IMR-90 (cell line): Measurements from ENCODE around the gene SLC35D1. TPM values are rescaled to one million over a fixed set of nuclear protein-coding genes. Genes with fewer than 3 reads are reported as not detected.

Experiments used
- ATAC-seq: fragments of 200-7000 bp; cut with Tn5 transposase; 2 replicates; pipeline ENCODE4 v1.9.1; 2020; ENCODE audit warnings: low read depth, mild to moderate bottlenecking, moderate library complexity
- BruUV-seq: library from RNA; stranded (reverse); fragments of 400-500 nt; replicated peaks from 2 replicates; lab custom pipeline; 2021; lab: Mats Ljungman, UMichigan
- CTCF ChIA-PET: fragments of 300-600 bp; formaldehyde crosslinking; extraction: SDS; loops from one replicate; lab custom pipeline; 2021; ENCODE audit warnings: antibody characterized with exemption; lab: Yijun Ruan, JAX
- POLR2A ChIA-PET: fragments of 300-600 bp; sonication (Branson Sonifier 250); formaldehyde crosslinking; loops from one replicate; lab custom pipeline; 2022; ENCODE audit warnings: antibody characterized with exemption; ENCODE audit not compliant: unreplicated experiment; lab: Charles Lee
- DNase-seq: peaks from one replicate; pipeline ENCODE4 v3.0.0; 2013
- H2AFZ ChIP-seq: replicated peaks from 2 replicates; pipeline ENCODE3; 2013; ENCODE audit warnings: low read length, mild to moderate bottlenecking; ENCODE audit not compliant: poor library complexity
- H2AK5ac ChIP-seq: 2 replicates; pipeline ENCODE4 v1.6.1; 2013; ENCODE audit warnings: low read depth, low read length, inconsistent platforms
- H2AK9ac ChIP-seq: replicated peaks from 2 replicates; pipeline ENCODE3; 2013; ENCODE audit warnings: mild to moderate bottlenecking, low read depth, low read length, moderate library complexity; ENCODE audit not compliant: poor library complexity
- H2BK120ac ChIP-seq: 2 replicates; pipeline ENCODE4 v1.6.1; 2013; ENCODE audit warnings: low read depth, low read length, inconsistent platforms
- H2BK15ac ChIP-seq: 3 replicates; pipeline ENCODE4 v1.6.1; 2013; ENCODE audit warnings: low read depth, low read length, inconsistent platforms
- H2BK20ac ChIP-seq: 2 replicates; pipeline ENCODE4 v1.6.1; 2013; ENCODE audit warnings: low read depth, mild to moderate bottlenecking, inconsistent platforms, low read length, moderate library complexity
- H2BK5ac ChIP-seq: 2 replicates; pipeline ENCODE4 v1.6.1; 2013; ENCODE audit warnings: mild to moderate bottlenecking, low read depth, low read length, inconsistent platforms; ENCODE audit not compliant: poor library complexity, severe bottlenecking
- H3K14ac ChIP-seq: replicated peaks from 2 replicates; pipeline ENCODE4 v1.6.1; 2013; ENCODE audit warnings: low read depth, low read length, inconsistent platforms
- H3K18ac ChIP-seq: 2 replicates; pipeline ENCODE4 v1.6.1; 2013; ENCODE audit warnings: low read depth, low read length, control low read depth
- H3K23ac ChIP-seq: 2 replicates; pipeline ENCODE4 v1.6.1; 2013; ENCODE audit warnings: low read depth, low read length, inconsistent platforms
- H3K27ac ChIP-seq: 2 replicates; pipeline ENCODE4 v1.5.1; 2013; ENCODE audit warnings: mild to moderate bottlenecking, control low read depth, low read length; ENCODE audit not compliant: insufficient read depth
- H3K27me3 ChIP-seq: 2 replicates; pipeline ENCODE4 v1.6.1; 2013; ENCODE audit warnings: low read length; ENCODE audit not compliant: control insufficient read depth, insufficient read depth
- H3K36me3 ChIP-seq: 2 replicates; pipeline ENCODE4 v1.6.1; 2013; ENCODE audit warnings: low read length, mixed read lengths; ENCODE audit not compliant: control insufficient read depth, insufficient read depth
- H3K4ac ChIP-seq: 2 replicates; pipeline ENCODE4 v1.6.1; 2013; ENCODE audit warnings: low read depth, low read length, inconsistent platforms
- H3K4me1 ChIP-seq: 2 replicates; pipeline ENCODE4 v1.6.1; 2013; ENCODE audit warnings: low read length, mixed read lengths; ENCODE audit not compliant: control insufficient read depth, insufficient read depth
- H3K4me2 ChIP-seq: 2 replicates; pipeline ENCODE4 v1.6.1; 2013; ENCODE audit warnings: low read depth, mild to moderate bottlenecking, control low read depth, low read length, moderate library complexity
- H3K4me3 ChIP-seq: 2 replicates; pipeline ENCODE4 v1.5.1; 2013; ENCODE audit warnings: low read depth, mild to moderate bottlenecking, control low read depth, low read length, moderate library complexity; ENCODE audit not compliant: insufficient read depth
- H3K56ac ChIP-seq: 2 replicates; pipeline ENCODE4 v1.6.1; 2013; ENCODE audit warnings: low read length, inconsistent platforms; ENCODE audit not compliant: insufficient read depth; ENCODE audit errors: extremely low read depth
- H3K79me1 ChIP-seq, 2 experiments: 2 replicates each; pipeline ENCODE4 v1.6.1; 2013; ENCODE audit warnings: low read length in 2 of 2, inconsistent platforms in 1 of 2, low read depth in 1 of 2
- H3K9ac ChIP-seq: 2 replicates; pipeline ENCODE4 v1.6.1; 2013; ENCODE audit warnings: low read depth, low read length, control low read depth
- H3K9me1 ChIP-seq: 2 replicates; pipeline ENCODE4 v1.6.1; 2013; ENCODE audit warnings: low read length, inconsistent platforms; ENCODE audit not compliant: insufficient read depth
- H3K9me3 ChIP-seq: 2 replicates; pipeline ENCODE4 v1.6.1; 2013; ENCODE audit warnings: low read length; ENCODE audit not compliant: control insufficient read depth, insufficient read depth
- H4K20me1 ChIP-seq: 2 replicates; pipeline ENCODE4 v1.6.1; 2013; ENCODE audit warnings: low read length, inconsistent platforms; ENCODE audit not compliant: insufficient read depth
- H4K5ac ChIP-seq: 2 replicates; pipeline ENCODE4 v1.6.1; 2013; ENCODE audit warnings: mild to moderate bottlenecking, low read depth, low read length, control low read depth
- H4K8ac ChIP-seq, 2 experiments: 2 replicates each; pipeline ENCODE4 v1.6.1; 2013; ENCODE audit warnings: low read depth in 2 of 2, low read length in 2 of 2, control low read depth in 1 of 2, inconsistent platforms in 1 of 2
- H4K91ac ChIP-seq: 2 replicates; pipeline ENCODE4 v1.6.1; 2013; ENCODE audit warnings: low read depth, low read length, inconsistent platforms; ENCODE audit not compliant: insufficient read depth
- CHD1 ChIP-seq: IDR thresholded peaks from 2 replicates; pipeline ENCODE4 v1.6.1; 2012; ENCODE audit warnings: low read depth, low read length, improper control_type of control experiment
- FOS ChIP-seq: fragments of 150-350 bp; IDR thresholded peaks from 2 replicates; pipeline ENCODE4 v1.6.1; 2016; ENCODE audit warnings: low read depth, low read length
- MAZ ChIP-seq: IDR thresholded peaks from 2 replicates; pipeline ENCODE4 v1.6.1; 2012; ENCODE audit warnings: low read depth, mild to moderate bottlenecking, low read length, improper control_type of control experiment, moderate library complexity, borderline replicate concordance
- MXI1 ChIP-seq: IDR thresholded peaks from 2 replicates; pipeline ENCODE4 v1.6.1; 2012; ENCODE audit warnings: low read depth, mild to moderate bottlenecking, low read length, moderate library complexity, borderline replicate concordance
- NFE2L2 ChIP-seq: fragments of 150-350 bp; IDR thresholded peaks from 2 replicates; pipeline ENCODE4 v1.6.1; 2016; ENCODE audit warnings: low read depth, mild to moderate bottlenecking, low read length
- POLR2A ChIP-seq: IDR thresholded peaks from 2 replicates; pipeline ENCODE4 v1.6.1; 2012; ENCODE audit warnings: mild to moderate bottlenecking, low read depth, low read length
- RAD21 ChIP-seq: IDR thresholded peaks from 2 replicates; pipeline ENCODE4 v1.6.1; 2012; ENCODE audit warnings: low read length, improper control_type of control experiment
- WGBS, 2 experiments: methylation state at CpG; one replicate each; pipeline versions ENCODE4 v1.1.5 to v1.1.7; 2013; ENCODE audit warnings: missing lambda C conversion rate in 2 of 2; ENCODE audit not compliant: insufficient read length in 1 of 2; ENCODE audit errors: extremely low coverage in 2 of 2; 5-methylcytosine and 5-hydroxymethylcytosine counted together
- dilution Hi-C: fragments of 300-500 bp; cut with HindIII; formaldehyde crosslinking; loops from one replicate; pipeline ENCODE4 v1.14.3; 2018; ENCODE audit warnings: low sequenced_read_pairs; ENCODE audit not compliant: unreplicated experiment
- in situ Hi-C: fragments of 300-500 bp; cut with MboI; formaldehyde crosslinking; loops from 3 replicates; pipeline ENCODE4 v1.14.3; 2019; ENCODE audit warnings: low sequenced_read_pairs, inconsistent platforms, mixed read lengths
- intact Hi-C: fragments of 100-400 bp; cut with micrococcal nuclease; formaldehyde crosslinking; loops from 2 replicates; pipeline ENCODE4 v1.10.0; 2022
- polyA plus RNA-seq, 3 experiments: library from polyadenylated mRNA; depleted of rRNA; stranded (reverse); fragments of >200 nt; gene quantifications; 2 replicates each; pipeline ENCODE4 v1.2.3, GENCODE V29; 2012; ENCODE audit warnings: low replicate concordance in 1 of 3
- total RNA-seq: library from RNA; depleted of rRNA; stranded (reverse); fragments of >200 nt; gene quantifications from 2 replicates; pipeline ENCODE4 v1.2.3, GENCODE V29; 2012
- TF ChIP-seq, protein P1 (sequence below): fragments of 150-350 bp; IDR thresholded peaks from 2 replicates; pipeline ENCODE4 v1.6.1; 2016; ENCODE audit warnings: low read depth, mild to moderate bottlenecking, low read length, moderate library complexity, borderline replicate concordance

SLC35D1 gene
- total and polyA plus RNA-seq, 2 of the 4 experiments (the other 2 are of a cell fraction): 7.2 to 16.3 TPM

DNA sequence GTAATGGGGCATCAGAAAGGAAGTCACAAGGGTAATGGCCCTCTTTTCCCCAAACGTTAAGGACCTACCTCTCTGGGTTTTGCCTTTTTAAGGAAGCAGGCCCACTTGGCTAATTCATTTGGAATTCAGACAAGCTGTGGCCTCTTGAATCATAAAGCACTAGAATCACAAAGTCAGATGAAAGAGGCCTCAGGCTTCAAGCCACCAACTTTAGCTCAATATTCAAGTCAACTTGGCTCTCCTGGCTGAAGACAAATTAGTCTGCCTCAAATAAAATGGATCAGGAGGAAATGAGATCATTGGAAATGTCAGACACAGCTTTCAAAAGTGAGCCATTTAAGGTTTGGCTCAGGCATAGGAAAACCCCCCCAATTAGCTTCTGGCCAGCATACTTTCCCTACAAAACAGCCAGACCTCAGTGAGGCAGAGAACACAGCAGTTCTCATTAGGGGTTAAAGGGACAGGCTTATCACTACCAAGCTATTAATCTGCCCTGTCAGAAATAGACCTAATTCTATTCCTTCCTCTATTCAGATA, 34.3 kb downstream of the SLC35D1 start:
- H3K4me3 ChIP-seq: no peak overlapping the region
- TF ChIP-seq, protein P1, sequence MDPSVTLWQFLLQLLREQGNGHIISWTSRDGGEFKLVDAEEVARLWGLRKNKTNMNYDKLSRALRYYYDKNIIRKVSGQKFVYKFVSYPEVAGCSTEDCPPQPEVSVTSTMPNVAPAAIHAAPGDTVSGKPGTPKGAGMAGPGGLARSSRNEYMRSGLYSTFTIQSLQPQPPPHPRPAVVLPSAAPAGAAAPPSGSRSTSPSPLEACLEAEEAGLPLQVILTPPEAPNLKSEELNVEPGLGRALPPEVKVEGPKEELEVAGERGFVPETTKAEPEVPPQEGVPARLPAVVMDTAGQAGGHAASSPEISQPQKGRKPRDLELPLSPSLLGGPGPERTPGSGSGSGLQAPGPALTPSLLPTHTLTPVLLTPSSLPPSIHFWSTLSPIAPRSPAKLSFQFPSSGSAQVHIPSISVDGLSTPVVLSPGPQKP: no peak
- TF ChIP-seq CHD1 (no peak), FOS (no peak), NFE2L2 (no peak), RAD21 (no peak), MAZ (no peak), POLR2A (no peak), MXI1 (no peak)
- WGBS, 2 experiments: 0% methylated on average over 1 of the region's 1 CpG; no CpG with 5 or more reads in 1 of the 2 experiments
- H3K79me1 ChIP-seq: peaks cover 7 to 10% of the 10 kb centered on the region in 2 experiments
- intact Hi-C loops (no loop called here), in situ Hi-C loops (no loop called here), dilution Hi-C loops (no loop called here)
- H4K8ac ChIP-seq: peak overlapping the region; percentile 45 to 55
- peak overlapping the region; percentile 89 for H2BK5ac ChIP-seq
- peak overlapping the region; percentile 37; the same call in 1 of the 2 replicates for H4K5ac ChIP-seq
- peak; percentile 56 for ATAC-seq
- ChIA-PET POLR2A (interaction anchor here (0.6 kb wide), 2 partner anchors 12 to 445 kb away, joined by 3 read pairs; no protein-coding TSS in a partner anchor), CTCF (interaction anchor here (0.6 to 1.2 kb wide), 3 partner anchors 12 to 129 kb away, joined by 3 to 5 read pairs (median 4); no protein-coding TSS in a partner anchor)
- H3K23ac ChIP-seq: peak overlapping the region; percentile 51
- H2BK20ac ChIP-seq: peak overlapping the region; percentile 28
- peak overlapping the region; percentile 13; the same call in 1 of the 2 replicates for H3K9ac ChIP-seq
- peaks cover 6% of the 10 kb centered on the region; the same call in 1 of the 2 replicates for H3K9me1 ChIP-seq
- H2AFZ ChIP-seq: no peak overlapping the region
- peak overlapping the region; percentile 71 for H4K91ac ChIP-seq
- peak overlapping the region; percentile 47; the same call in 1 of the 2 replicates for H2AK5ac ChIP-seq
- no peaks in the 10 kb centered on the region for H4K20me1 ChIP-seq
- no TSS peak for BruUV-seq
- no peaks in the 10 kb centered on the region for H3K27me3 ChIP-seq
- peak overlapping the region; percentile 75 for H3K27ac ChIP-seq
- peaks cover 14% of the 10 kb centered on the region for H3K4me1 ChIP-seq
- H3K56ac ChIP-seq: peak overlapping the region; percentile 71
- no peaks in the 10 kb centered on the region for H3K9me3 ChIP-seq
- H2BK15ac ChIP-seq: peak overlapping the region; percentile 57
- peak overlapping the region; percentile 62; the same call in 1 of the 2 replicates for H3K4me2 ChIP-seq
- peak overlapping the region; percentile 78 for H3K4ac ChIP-seq
- H2AK9ac ChIP-seq: no peak overlapping the region
- peak overlapping the region; percentile 51 for H3K14ac ChIP-seq
- H2BK120ac ChIP-seq: peak overlapping the region; percentile 58
- DNase-seq: peak; percentile 81
- peak overlapping the region; percentile 67; the same call in 1 of the 2 replicates for H3K18ac ChIP-seq
- H3K36me3 ChIP-seq: peaks cover 10% of the 10 kb centered on the region
